HCT116 (cell line): ENCODE data around the gene IGFLR1. TPM values are rescaled to one million over a fixed set of nuclear protein-coding genes. Genes with fewer than 3 reads are reported as not detected.

Experiments
- ATAC-seq: fragments of 200-7000 bp; cut with Tn5 transposase; 2 replicates; pipeline ENCODE4 v1.9.1; 2020; ENCODE audit warnings: mild to moderate bottlenecking, moderate library complexity
- BruUV-seq: library from RNA; stranded (reverse); fragments of 400-500 nt; replicated peaks from 2 replicates; lab custom pipeline; 2021; lab: Mats Ljungman, UMichigan
- CTCF ChIA-PET: fragments of 300-600 bp; sonication (Branson Sonifier 250); formaldehyde crosslinking; loops from one replicate; lab custom pipeline; 2021; ENCODE audit warnings: antibody characterized with exemption; lab: Charles Lee
- POLR2A ChIA-PET: fragments of 300-600, 350-600 bp; sonication (Branson Sonifier 250); formaldehyde crosslinking; loops from one replicate; lab custom pipeline; 2021; ENCODE audit warnings: antibody characterized with exemption; lab: Charles Lee
- RAD21 ChIA-PET, 2 experiments: fragments of 300-600 bp; sonication (Branson Sonifier 250); formaldehyde crosslinking; loops; one replicate each; lab custom pipeline; 2023; ENCODE audit warnings: low total read pairs in 2 of 2; ENCODE audit not compliant: uncharacterized antibody in 2 of 2, unreplicated experiment in 2 of 2, low non-redundant PET in 1 of 2; lab: Charles Lee
- DNase-seq: peaks from one replicate; pipeline ENCODE4 v3.0.0-alpha.2; 2010; ENCODE audit warnings: low read depth, low spot score
- H2AFZ ChIP-seq: fragments of 200-600 bp; shearing (Covaris generic), sonication (generic); 2 replicates; pipeline ENCODE4 v1.6.1; 2017; ENCODE audit warnings: low read depth, mixed run types, mixed read lengths, antibody characterized with exemption, low read length; ENCODE audit not compliant: poor library complexity, severe bottlenecking
- H3K27ac ChIP-seq: 2 replicates; pipeline ENCODE4 v1.5.1; 2012; ENCODE audit warnings: low read depth, low read length
- H3K27me3 ChIP-seq: fragments of 200-600 bp; sonication (generic); 2 replicates; pipeline ENCODE4 v1.6.1; 2016; ENCODE audit warnings: mixed run types, low read length, mixed read lengths; ENCODE audit not compliant: insufficient read depth
- H3K36me3 ChIP-seq, 2 experiments: fragments of 200-500 bp in 1 of 2; fragments of 200-600 bp in 1 of 2; sonication (Bioruptor generic) in 1 of 2; sonication (generic) in 1 of 2; 2 replicates each; pipeline versions ENCODE4 v1.5.1 to v1.6.1; 2014 to 2016; ENCODE audit warnings: low read length in 2 of 2, inconsistent platforms in 1 of 2, mixed read lengths in 1 of 2, mixed run types in 1 of 2; ENCODE audit not compliant: insufficient read depth in 2 of 2, control insufficient read depth in 1 of 2
- H3K4me1 ChIP-seq, 2 experiments: fragments of 200-600 bp in 1 of 2; sonication (generic) in 1 of 2; 2 replicates each; pipeline versions ENCODE4 v1.5.1 to v1.6.1; 2012 to 2017; ENCODE audit warnings: low read length in 2 of 2, inconsistent platforms in 1 of 2, mild to moderate bottlenecking in 1 of 2, mixed read lengths in 1 of 2, mixed run types in 1 of 2, moderate library complexity in 1 of 2; ENCODE audit not compliant: insufficient read depth in 2 of 2, control insufficient read depth in 1 of 2
- H3K4me2 ChIP-seq: fragments of 200-600 bp; sonication (generic); 2 replicates; pipeline ENCODE4 v1.6.1; 2017; ENCODE audit warnings: mixed run types, low read length, mixed read lengths
- H3K4me3 ChIP-seq, 2 experiments: fragments of 200-600 bp in 1 of 2; sonication (generic) in 1 of 2; replicated peaks in 1 of 2; 2 replicates each; pipeline ENCODE4 v1.5.1; 2011 to 2016; ENCODE audit warnings: low read length in 2 of 2, control low read depth in 1 of 2, low read depth in 1 of 2, mild to moderate bottlenecking in 1 of 2, mixed read lengths in 1 of 2, mixed run types in 1 of 2
- H3K79me2 ChIP-seq: fragments of 200-600 bp; sonication (generic); 2 replicates; pipeline ENCODE4 v1.6.1; 2017; ENCODE audit warnings: mild to moderate bottlenecking, mixed run types, low read length, moderate library complexity, mixed read lengths; ENCODE audit not compliant: insufficient read depth
- H3K9ac ChIP-seq: fragments of 200-600 bp; sonication (generic); 2 replicates; pipeline ENCODE4 v1.6.1; 2016; ENCODE audit warnings: low read length, mixed read lengths
- H3K9me2 ChIP-seq: fragments of 200-600 bp; sonication (generic), shearing (Covaris generic); 2 replicates; pipeline ENCODE4 v1.6.1; 2017; ENCODE audit warnings: mixed run types, mild to moderate bottlenecking, moderate library complexity; ENCODE audit not compliant: insufficient read depth
- H3K9me3 ChIP-seq, 2 experiments: fragments of 200-500 bp in 1 of 2; fragments of 200-600 bp in 1 of 2; sonication (Bioruptor generic) in 1 of 2; sonication (generic) in 1 of 2; 2 replicates each; pipeline ENCODE4 v1.6.1; 2014 to 2017; ENCODE audit warnings: low read length in 2 of 2, mixed read lengths in 2 of 2, inconsistent platforms in 1 of 2, low read depth in 1 of 2, mild to moderate bottlenecking in 1 of 2, mixed run types in 1 of 2, moderate library complexity in 1 of 2; ENCODE audit not compliant: control insufficient read depth in 1 of 2, insufficient read depth in 1 of 2
- H4K20me1 ChIP-seq: fragments of 200-600 bp; sonication (generic), shearing (Covaris generic); 2 replicates; pipeline ENCODE4 v1.6.1; 2017; ENCODE audit warnings: mixed run types, mild to moderate bottlenecking, moderate library complexity; ENCODE audit not compliant: insufficient read depth
- ATF3 ChIP-seq: IDR thresholded peaks from 2 replicates; pipeline ENCODE4 v1.6.1; 2012
- CEBPB ChIP-seq: IDR thresholded peaks from 2 replicates; pipeline ENCODE4 v1.6.1; 2012; ENCODE audit warnings: low read depth
- EGR1 ChIP-seq: IDR thresholded peaks from 2 replicates; pipeline ENCODE4 v1.6.1; 2012; ENCODE audit warnings: low read depth
- ELF1 ChIP-seq: IDR thresholded peaks from 2 replicates; pipeline ENCODE4 v1.6.1; 2012; ENCODE audit warnings: low read depth, borderline replicate concordance
- FOSL1 ChIP-seq: IDR thresholded peaks from 2 replicates; pipeline ENCODE4 v1.6.1; 2012; ENCODE audit warnings: low read depth
- MAX ChIP-seq: IDR thresholded peaks from 2 replicates; pipeline ENCODE4 v1.6.1; 2012
- REST ChIP-seq: IDR thresholded peaks from 2 replicates; pipeline ENCODE4 v1.6.1; 2012; ENCODE audit warnings: low read depth
- SIN3A ChIP-seq: IDR thresholded peaks from 2 replicates; pipeline ENCODE4 v1.6.1; 2012; ENCODE audit warnings: low read depth
- SP1 ChIP-seq: IDR thresholded peaks from 2 replicates; pipeline ENCODE4 v1.6.1; 2012; ENCODE audit warnings: low read depth
- ZFX ChIP-seq: fragments of 450-650 bp; IDR thresholded peaks from 2 replicates; pipeline ENCODE4 v1.6.1; 2017
- intact Hi-C: fragments of 100-400 bp; cut with micrococcal nuclease; formaldehyde crosslinking; loops from 2 replicates; pipeline ENCODE4 v1.10.0; 2022
- total RNA-seq: library from RNA; stranded (reverse); gene quantifications from one replicate; pipeline ENCODE4 v1.2.1, GENCODE V29; 2021; ENCODE audit not compliant: unreplicated experiment

IGFLR1 gene
- total RNA-seq, 1 experiment from 2014 or later: 8.3 TPM

GRCh38 chr19:35746087-35746462, 3.8 kb upstream of the IGFLR1 start:
- no peaks in the 10 kb centered on the region for H3K9me2 ChIP-seq
- ChIA-PET CTCF (interaction anchor here (0.9 to 2.2 kb wide), 3 partner anchors 44 to 186 kb away, joined by 3 to 6 read pairs (median 3); no protein-coding TSS in a partner anchor), RAD21 (no interaction called here), POLR2A (interaction anchor here (0.6 to 1.7 kb wide), 6 partner anchors 11 to 124 kb away, joined by 3 to 7 read pairs (median 4); partner anchors contain the start of gene COX6B1)
- peaks cover 26 to 30% of the 10 kb centered on the region in 2 experiments for H3K4me1 ChIP-seq
- no peaks in the 10 kb centered on the region for H3K9me3 ChIP-seq
- H4K20me1 ChIP-seq: no peaks in the 10 kb centered on the region
- H3K27ac ChIP-seq: peak overlapping the region; percentile 78
- peak overlapping the region; percentile 82 for H3K9ac ChIP-seq
- no peak for DNase-seq
- no peaks in the 10 kb centered on the region; a peak in 1 of 4 replicates for H3K36me3 ChIP-seq
- H3K4me2 ChIP-seq: peak overlapping the region; percentile 99
- no TSS peak for BruUV-seq
- H2AFZ ChIP-seq: no peak overlapping the region
- intact Hi-C loops: no loop called here
- no peak for TF ChIP-seq EGR1
- no peak for TF ChIP-seq ATF3
- no peak for TF ChIP-seq ELF1
- TF ChIP-seq MAX: no peak
- no peak for TF ChIP-seq CEBPB
- no peak for TF ChIP-seq REST
- TF ChIP-seq ZFX: no peak
- no peak for TF ChIP-seq SIN3A
- no peak for TF ChIP-seq SP1
- no peak for TF ChIP-seq FOSL1
- no peaks in the 10 kb centered on the region for H3K27me3 ChIP-seq
- H3K79me2 ChIP-seq: peaks cover 19% of the 10 kb centered on the region
- H3K4me3 ChIP-seq: peak overlapping the region; percentile 93 to 99
- no peak for ATAC-seq
